NCI-H2107 treated with DMSO at 0.1 percent for 48 hours (cell line): Measurements from ENCODE around the gene ENO3.

ENCODE experiments used
- DNase-seq: peaks from one replicate; lab custom pipeline; 2025; ENCODE audit not compliant: unreplicated experiment; lab: John Stamatoyannopoulos, UW

ENO3 gene

DNA sequence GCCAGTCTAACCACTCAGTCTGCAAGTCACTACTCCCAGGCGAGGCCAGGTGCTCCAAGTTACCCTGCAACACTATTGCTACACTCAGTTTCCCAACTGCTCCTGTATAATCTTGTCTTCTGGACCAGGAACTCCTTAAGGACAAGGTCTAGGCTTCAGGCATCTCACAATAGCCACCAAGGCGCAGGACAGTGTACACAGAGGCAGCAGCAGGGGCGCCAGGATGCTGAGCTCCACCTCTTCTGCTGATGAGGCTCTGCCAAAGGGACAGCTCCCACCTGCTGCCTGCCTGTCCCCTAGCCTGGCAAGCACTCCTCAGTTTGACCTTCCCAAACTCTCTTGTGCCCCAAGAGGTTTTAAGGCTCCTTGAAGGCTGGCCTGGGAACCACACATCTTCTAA is 14.5 kb upstream of the ENO3 start:
- DNase-seq: no peak

DNA sequence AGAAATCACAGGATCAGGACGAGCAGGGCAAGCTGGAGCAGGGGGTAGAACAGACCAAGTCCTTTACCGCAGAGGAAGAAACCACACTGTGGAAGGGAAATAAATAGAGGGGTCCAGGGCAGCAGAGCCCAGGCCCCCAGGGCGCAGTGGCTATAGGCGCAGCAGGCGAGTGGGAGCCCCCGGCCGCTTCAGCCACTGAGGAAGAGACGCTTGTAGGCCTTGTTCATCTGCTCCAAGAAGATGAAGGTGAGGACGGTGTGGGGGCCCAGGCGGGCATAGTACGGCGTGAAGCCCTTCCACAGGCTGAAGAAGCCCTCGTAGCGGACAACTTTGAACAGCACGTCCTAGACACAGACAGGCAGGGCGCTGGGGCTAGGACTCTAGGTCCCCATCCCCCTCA is 13.4 kb upstream of the ENO3 start:
- DNase-seq: no peak

DNA sequence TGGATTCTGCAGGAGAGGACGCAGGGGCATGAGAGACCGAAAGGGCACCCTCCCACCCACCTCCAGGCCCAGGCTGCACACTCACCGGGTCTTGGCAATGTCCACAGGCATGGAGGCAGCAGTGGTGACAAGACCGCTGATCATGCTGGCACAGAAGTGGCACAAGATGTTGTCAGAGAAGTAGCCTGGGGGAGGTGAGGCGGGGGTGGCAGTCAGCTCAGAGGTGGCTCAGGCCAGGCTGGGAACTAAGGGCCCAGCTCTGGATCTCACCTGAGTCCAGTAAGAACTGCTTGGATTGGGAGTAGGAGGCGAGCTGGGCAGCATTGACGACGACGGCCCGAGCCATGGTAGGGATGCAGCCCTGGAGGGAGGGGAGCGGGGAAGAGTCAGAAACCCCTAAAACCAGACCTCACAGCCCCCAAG is 12.8 kb upstream of the ENO3 start:
- no peak for DNase-seq

DNA sequence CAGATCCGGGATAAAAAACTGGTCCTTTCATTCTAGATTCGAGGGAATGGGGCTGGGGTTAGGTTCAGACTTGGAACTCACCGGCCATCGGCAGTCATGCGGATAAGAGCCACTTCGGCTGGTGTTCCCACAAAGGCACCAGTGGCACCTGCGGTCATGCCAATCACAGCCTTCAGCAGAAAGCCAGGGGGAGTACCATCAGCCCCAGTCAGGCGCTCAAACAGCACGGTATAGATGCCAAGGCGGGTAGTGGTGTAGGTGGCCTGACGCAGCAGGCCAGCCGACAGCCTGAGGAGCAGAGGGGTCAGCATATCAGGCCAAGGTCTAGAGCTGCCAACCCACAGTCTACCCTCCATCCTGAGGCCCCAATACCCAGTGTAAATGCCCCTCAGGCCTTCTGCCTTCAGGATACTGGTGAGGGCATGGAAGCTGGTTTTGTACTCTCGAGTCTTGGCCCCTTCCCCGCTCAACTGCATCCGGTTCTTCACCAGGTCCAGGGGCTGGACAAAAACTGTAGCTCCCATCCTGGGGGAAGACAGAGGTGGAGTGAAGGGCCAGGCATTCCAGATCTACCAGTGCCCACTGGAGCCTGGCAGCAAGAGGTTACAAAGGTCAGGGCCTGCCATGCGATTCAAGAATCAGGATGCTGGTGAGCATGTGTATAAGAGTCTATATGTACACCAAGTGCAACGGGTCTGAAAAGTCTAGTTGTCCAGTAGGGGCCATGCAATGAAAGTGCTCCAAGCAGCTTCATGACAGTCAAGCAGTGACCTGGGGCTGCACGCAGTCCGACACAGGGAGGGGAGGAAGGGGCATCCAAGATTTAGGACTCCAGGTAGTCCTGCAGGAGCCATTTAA is 12.0 kb upstream of the ENO3 start:
- DNase-seq: no peak

DNA sequence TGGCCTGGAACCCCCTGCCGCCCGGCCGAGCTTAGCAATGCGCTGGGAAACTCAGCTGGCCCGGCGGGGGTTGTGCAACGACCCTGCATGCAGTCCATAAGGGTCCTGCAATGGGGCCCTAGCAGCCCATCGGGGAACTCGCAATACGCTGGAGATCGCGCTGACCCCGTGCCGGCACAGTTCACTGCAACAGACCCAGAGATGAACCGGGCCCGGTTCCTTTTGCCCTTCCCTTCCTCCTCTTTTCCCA is 11.4 kb upstream of the ENO3 start:
- DNase-seq: no peak

DNA sequence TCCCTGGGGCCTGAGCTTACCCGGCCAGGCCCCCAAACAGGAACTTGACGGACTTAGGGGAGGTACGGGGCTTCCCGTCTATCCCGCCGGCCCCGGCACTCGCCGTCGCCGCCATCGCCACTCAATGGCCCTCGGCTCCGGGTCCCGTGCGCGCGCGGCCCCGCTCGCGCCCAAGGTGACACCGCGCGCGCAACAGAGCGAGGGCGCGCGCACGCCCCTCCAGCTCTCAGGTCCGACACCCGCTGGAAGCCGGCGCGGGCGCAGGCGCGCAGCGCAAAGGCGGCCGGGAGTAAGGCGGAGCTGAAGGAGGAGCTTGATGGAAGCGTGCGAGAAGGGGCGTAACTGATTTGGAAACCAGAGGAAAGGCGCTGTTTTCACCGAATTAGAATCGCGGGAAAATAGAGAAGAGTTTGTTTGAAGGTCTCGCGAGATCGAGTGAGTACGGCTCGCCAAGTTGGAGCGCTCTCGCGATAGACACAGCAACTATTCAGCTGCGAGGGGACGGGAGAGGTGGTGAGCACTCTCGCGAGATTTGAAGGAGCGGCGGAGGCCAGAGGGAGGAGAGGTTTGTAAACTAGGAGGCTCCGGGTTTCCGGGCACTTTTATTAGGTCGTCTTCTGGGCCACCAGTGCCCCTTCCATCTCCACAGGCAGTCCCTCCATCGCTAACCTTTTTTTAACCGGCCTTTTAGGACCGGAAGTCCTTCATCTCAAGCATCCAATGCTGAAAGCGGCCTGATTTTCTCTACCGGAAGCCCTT is 10.9 kb upstream of the ENO3 start, which contains the start of the genes RNF167 and SLC25A11:
TSS of gene RNF167 (plus strand) at position 473 of the 759 bp plus-strand sequence. CDS start 642 bp downstream, outside the sequence.
TSS of gene SLC25A11 (minus strand) at position 251 of the 759 bp plus-strand sequence. CDS start at position 115, 136 bp downstream.
- peak; percentile 82 for DNase-seq

DNA sequence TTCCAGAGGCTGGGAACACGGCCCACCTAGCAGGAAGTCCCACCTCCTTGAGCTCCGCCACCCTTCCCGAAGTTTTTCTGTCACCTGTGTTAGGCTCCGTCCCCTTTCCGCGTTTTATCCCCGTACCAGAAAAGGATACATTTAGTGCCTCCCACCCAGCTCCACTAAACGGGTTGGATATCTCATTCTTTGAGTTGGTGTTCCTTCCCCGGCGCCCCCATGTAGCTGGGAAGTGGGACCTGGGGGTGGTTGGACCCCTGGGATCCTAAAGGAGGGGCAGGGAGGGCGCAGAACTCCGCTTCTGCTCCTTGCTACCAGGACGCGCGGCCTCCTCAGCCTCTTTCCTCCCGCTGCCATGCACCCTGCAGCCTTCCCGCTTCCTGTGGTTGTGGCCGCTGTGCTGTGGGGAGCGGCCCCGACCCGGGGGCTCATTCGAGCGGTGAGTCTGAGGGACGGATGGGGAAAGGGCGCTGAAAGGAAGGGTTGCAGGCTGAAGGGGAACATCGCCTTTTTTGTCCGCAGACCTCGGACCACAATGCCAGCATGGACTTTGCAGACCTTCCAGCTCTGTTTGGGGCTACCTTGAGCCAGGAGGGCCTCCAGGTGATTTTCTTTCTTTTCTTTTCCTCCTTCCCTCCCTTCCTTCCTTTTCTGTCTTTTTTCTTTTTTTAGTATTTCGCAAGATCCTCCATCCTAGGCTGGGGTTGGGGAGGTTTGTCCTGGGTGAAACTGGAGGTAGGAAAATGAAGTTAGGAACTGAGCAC is 10.2 kb upstream of the ENO3 start:
- no peak for DNase-seq

DNA sequence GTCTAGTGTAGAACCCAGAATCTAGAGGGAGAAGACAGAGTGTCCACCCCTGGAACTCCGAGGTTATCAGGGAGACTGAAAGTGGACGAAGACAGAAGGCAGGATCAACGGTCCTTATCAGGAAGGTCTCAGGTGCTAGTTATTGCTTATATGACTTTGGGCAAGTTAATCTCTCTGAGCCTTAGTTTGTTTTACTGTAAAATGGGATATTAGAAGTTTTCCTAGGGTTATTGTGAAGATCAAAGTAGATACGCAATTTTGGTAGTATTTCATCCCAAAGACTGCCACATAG is 9.7 kb upstream of the ENO3 start:
- DNase-seq: no peak

DNA sequence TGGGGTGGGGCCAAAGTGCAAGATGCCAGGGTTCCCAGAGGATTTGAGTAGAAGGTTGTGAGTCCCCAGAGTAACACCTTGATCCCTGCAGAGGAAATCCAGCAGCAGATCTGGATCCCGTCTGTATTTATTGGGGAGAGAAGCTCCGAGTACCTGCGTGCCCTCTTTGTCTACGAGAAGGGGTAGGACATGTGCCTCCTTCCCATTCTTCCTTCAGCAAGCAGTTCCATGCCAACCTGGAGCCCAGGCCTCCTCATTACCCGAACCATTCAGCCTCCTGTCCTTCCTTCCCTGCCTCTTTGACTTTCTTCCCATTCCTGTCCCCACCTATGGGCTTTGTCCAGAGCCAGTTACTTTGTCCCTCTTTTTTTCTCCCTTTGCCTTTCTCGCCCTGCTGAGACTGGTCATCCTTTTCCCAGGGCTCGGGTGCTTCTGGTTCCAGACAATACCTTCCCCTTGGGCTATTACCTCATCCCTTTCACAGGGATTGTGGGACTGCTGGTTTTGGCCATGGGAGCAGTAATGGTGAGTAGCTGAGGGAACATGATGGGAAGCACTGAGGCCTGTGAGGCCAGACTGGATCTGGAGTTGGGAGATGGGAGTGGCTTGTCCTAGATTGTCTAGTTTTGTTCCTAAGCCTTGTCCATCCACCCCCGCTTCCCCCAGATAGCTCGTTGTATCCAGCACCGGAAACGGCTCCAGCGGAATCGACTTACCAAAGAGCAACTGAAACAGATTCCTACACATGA is 8.0 kb upstream of the ENO3 start:
- no peak for DNase-seq

DNA sequence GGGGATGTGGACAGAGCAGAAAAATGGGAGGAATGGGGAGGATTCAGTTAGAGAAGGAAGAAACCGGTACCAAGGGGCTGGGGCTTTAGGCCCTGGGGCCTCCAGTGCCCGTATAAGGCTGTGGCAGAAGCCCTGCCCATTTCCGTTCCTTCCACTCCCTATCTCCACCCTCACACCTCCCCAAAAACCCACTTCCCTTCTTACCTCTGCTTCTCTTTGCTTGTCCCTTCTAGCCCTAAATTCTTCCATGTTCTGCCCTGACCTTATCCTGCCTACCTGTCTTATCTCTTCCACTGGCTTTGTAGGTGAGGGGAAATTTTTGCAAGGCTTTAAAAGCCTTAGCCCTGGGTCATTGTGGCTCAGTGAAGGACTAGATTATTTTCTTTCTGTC is 6.8 kb upstream of the ENO3 start:
- DNase-seq: no peak

DNA sequence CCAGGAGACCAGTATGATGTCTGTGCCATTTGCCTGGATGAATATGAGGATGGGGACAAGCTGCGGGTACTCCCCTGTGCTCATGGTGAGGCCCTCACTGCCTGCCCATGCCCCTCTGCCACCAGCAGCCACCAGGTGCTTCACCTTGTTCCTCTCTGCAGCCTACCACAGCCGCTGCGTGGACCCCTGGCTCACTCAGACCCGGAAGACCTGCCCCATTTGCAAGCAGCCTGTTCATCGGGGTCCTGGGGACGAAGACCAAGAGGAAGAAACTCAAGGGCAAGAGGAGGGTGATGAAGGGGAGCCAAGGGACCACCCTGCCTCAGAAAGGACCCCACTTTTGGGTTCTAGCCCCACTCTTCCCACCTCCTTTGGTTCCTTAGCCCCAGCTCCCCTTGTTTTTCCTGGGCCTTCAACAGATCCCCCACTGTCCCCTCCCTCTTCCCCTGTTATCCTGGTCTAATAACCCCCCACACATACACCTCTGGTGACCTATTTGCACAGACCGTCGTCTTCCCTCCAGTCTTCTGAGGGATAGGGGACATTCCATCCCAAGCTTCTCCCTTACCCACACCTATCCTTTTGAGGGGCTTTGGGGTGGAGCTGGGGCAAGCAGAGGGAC is 6.3 kb upstream of the ENO3 start:
- DNase-seq: no peak

DNA sequence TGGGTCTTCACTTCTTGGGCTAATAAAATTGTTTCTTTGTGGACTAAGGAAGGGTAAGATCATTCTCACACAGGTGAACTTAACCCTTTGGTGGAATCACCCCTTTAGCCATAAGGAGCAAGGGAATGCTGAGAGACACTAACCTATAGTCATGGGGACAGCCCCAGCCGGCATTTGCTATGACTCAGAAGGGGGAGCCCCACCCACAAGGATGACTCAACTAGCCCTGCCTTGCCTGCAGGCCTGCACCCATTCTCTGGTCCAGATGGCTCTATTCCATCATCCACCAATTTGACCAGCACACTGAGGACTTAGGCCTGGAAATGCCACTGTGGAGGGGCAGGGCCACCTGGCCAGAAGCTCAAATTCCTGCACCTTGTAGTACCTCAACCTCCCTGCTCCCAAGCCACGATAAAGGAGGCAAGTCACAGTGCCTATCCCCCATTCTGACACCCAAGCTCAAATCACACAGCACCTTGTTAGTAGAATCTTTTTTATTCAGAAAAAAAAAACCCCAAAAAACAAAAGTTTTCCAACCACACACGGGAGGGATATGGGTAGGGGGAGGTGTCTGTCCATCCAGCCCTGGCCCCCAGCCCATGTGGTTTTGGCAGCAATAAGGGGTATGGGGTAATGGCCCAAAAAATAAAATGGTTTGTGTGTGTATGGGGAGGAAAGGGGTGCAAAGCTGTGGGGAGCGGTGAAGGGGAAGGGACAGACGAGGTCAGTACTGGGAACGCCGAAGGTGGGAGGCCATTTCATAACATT is 5.6 kb upstream of the ENO3 start:
- no peak for DNase-seq

DNA sequence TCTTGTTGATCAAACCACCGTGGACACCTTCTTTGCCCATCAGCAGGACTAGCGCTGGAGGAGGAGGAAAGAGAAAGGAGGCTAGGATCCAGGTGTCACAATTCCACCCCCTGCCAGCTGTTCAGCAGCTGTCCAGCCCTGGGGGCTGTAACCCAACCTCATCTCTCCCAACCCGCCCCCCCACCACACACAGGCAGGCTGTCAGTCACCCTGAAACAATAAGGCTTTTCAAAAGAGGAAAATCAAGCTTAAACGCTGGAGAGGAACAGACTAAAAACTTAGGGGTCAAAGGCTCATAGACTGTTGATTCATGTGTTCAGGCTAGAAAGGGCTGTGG is 5.0 kb upstream of the ENO3 start:
- DNase-seq: no peak

DNA sequence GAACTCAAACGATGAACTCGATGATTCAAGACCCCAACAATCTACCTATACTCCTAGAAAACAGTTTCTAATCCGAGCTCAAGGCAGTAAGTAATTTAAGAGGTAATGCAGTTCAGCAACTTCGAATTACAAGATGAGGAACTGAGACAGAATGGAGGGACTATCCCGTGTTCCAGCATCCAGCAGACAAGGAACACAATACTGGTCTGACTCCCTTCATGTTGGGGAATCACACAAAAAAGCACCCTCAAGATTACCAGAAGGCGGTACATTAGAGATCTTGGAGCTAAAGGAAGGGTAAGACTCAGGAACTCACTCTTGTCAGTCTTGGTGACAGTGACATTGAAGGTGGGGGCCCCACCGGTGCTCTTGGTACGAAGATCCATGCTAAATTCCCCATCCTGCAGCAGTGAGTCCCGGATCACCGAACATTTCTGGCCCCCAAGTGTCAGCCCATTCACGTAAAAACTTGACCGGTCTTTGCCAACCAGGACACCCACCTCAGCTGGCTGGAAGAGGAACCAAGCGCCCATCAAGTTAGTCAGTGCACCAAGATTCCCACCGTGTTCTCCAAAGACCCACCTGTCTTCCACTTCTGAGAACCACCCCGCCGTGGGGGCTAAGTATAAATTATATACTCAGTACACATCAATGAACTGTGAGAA is 4.5 kb upstream of the ENO3 start:
- DNase-seq: no peak

DNA sequence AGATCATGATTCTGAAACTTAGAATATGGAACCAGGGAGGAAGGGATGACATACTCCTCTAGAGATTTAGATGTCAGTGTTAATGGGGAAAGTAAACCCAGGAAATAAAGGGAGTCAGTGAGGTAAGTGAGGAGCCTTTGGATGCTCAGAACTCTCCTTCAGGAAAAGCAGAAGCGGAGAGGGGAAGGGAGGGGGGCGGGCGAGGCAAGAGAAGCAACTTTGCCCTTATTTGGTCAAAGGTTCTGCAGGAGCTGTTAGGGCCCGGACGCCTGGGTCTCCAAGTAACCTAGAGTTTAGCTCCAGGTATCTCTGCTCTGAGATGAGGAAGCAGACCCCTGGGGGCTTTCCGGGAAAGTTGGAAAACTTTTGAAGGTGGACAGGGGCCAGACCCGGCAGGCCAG is 3.9 kb upstream of the ENO3 start:
- no peak for DNase-seq

DNA sequence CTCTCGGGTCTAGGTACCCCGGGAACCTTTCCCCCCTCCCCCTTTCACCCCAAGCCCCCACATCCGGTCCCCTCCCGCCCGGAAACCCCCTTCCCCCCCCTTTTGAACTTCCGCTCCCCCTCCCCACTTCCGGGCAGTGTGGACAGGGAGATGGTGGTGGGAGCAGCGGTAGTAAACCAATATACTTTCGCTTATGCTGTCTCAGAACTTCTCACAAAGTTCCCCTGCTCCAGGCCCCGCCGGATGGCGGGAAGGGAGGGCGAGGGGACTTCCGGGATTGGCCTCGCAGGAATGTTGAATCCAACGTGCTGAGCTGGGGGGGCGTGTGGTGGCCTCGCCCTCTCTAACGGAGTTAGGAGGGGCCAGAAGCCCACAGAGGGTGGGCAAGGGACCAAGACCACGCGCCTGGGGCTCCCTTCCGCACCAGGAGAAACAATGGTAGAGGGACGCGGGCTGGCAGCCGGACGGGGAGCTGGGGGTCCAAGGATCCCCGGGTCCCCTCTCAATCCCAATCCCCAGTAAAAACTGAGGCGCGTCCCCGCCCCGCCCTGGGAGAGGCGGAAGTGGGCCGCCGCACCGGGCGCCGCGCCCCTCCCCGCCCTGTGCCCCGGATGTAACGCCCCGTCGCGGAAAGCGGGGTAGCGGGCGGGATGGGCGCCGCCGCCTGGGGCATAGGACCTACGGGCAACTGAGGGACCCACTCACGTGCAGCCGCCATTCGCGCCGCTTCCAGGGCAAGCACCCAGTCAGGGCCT is 3.3 kb upstream of the ENO3 start:
- no peak for DNase-seq

DNA sequence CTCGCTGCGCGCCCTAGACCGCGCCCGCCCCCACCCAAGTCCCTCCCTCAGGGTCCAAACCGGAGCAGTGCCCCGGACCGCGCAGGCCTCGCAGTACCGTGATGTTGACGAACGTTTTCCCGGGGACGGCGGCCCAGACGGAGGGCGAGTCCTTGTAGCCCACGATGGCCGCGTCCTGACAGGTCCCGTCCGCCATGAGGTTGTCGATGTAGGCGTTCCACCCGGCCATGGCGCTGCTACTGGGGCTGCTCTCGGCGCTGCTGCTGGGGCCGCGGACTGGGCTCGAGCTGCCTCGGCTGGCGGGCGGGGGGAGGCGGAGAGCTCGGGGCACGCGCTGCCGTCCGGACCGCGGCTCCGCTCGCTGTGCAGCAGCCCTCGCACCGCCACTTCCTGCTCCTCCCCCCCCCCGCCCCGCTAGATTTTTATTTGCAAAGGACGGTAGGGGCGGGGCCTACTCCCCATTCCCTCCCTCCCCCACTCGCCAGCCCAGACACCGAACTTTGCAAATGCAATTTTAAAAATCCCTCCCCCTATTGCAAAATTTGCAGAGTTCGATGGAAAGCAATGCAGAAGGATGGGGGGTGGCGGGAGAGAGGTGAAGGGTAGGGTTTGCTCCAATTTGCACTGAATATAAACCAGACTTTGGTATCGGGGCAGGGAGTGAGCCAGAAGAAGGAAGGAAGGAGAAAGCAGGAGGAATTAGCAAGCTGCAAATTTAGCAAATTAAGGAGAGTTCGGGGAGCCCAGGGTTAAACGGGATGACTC is 2.6 kb upstream of the ENO3 start, which contains the start of gene PFN1:
TSS of gene PFN1 (minus strand) at position 365 of the 765 bp plus-strand sequence. CDS start at position 229, 136 bp downstream.
- DNase-seq: peak; percentile 43

DNA sequence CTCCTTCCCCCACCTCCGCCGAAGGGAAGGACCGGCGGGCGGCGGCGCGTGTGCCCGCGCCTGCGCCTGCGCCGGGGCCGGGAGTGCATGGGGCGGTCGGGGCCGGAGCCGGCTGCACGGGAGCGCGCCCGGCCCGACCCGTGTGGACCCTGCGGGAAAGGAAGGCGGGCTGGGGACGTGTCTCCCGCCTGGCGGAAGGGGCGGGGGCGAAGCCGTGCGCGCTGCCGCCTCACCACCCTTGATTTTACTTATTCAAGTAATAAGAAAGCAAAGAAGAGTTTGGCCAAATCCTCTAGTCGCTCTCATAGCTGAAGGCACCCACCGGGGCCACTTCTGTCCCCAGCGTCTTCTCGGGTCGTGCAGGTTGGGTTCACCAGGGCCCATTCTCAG is 2.0 kb upstream of the ENO3 start:
- no peak for DNase-seq
